Hepatic stellate cell (primary cell): ENCODE results near the gene ADGRV1.
A peak's percentile ranks its signal among the peaks of the same experiment; 100 is the strongest.

Experiments
- DNase-seq: peaks from one replicate; pipeline ENCODE4 v3.0.0; 2011; ENCODE audit warnings: low spot score

Gene ADGRV1

DNA sequence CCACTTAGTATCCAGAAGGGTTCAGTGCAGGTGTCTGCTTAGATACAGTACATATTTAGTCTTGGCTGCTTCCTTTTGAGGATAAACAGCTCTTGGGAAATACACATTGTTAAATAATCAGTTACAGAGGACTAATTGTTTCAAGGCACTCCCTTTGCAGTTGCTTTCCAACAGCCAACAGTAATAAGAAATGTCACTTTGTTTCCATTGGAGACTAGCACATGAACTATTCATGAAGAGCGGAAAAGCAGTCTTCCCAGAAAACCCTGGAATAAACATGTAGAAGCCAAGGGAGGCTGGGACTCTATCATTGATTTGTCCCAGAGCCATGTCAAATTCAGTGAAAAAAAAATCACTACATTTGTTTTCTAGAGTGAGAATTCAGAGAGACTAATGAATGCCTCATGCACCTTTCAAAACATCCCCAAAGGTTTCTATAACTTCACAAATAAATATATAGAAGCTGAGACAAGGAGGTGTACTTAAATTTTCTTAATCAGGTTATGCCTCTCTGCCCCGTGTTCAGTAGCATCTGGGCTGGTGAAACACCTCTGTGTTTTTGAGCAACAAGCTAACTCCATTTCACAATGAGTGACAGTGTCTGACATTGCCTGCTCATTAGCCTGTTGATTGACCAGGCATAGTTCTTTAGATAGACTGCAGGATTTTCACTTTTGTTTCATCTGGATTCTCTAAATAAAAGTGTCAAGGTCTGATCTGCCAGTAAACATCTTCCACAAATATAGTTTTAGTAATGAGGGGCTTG lies 553.1 kb downstream of the ADGRV1 start:
- no peak for DNase-seq

DNA sequence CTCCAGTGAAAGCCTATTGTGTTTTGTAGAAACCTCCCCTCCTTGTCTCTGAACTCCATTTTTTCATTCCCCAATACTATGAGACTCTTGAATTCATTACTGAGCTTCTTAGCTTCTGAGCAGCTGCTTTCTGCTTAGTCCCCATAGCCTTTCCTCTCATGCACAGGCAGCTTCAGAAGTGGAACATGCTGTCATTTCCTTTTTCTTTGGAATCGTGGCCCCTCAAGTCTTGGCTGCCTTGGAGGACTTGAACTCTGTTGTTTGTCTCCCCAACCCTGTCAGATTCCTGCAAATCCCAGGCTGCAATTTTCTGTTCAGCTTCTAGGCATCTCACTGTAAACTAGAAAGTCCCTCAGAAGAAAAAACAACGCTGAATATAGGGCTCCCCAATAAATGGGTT lies 556.1 kb downstream of the ADGRV1 start:
- DNase-seq = no peak

DNA sequence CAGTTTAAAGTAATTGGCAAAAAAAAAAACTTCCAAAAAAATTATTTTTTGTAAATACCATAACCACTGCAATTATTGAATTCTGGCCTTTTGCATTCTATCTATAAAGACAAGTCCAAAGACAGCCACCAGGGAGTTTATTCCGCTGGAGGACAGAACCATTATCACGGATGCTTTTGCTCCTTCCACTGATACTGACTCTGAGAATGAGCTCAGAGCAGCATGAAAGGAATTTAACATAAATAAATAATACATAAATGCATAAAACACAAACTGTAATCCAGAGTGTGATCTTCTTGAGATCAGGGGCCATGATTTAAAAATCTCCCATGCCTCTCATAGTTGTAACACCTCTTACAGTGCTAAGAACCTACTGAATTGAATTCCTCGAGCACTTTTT lies 559.8 kb downstream of the ADGRV1 start:
- DNase-seq = no peak

DNA sequence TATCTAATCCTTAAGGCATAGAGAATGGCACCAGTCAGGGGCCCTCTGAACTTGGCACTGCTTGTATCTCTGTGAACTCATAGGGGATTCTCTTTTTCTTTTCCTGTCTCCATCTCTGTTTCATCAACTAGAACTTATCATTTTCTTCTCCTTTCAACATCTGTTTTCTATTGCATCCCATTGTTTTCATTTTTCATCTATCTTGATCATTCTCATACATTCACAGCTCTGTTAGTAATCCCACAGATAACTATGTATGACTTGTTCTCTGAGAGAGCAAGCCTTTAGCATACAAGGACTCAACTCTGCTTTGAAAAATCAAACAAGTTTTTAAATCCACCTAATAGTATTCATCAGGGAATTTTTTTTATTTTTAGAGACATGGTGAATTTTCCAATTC lies 560.2 kb downstream of the ADGRV1 start:
- no peak for DNase-seq

DNA sequence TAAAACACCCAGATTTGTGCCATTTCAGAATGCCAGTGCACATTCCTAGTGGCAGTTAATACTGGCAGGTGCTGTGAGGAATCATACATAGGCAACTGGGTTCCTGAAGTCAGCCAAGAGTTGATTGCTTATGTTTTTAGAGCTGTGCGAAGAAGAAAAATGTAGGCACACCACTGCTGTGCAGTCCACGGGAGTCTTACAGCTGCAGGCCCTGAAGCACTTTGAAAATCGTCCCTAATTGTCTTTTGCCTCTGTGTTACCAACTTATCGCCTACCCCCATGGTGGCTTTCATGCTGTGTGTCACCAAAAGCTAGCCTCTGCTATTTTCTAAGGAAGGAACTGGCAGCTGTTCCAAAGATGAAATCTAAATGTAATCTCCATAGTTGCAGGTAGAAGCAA lies 560.6 kb downstream of the ADGRV1 start:
- no peak for DNase-seq

DNA sequence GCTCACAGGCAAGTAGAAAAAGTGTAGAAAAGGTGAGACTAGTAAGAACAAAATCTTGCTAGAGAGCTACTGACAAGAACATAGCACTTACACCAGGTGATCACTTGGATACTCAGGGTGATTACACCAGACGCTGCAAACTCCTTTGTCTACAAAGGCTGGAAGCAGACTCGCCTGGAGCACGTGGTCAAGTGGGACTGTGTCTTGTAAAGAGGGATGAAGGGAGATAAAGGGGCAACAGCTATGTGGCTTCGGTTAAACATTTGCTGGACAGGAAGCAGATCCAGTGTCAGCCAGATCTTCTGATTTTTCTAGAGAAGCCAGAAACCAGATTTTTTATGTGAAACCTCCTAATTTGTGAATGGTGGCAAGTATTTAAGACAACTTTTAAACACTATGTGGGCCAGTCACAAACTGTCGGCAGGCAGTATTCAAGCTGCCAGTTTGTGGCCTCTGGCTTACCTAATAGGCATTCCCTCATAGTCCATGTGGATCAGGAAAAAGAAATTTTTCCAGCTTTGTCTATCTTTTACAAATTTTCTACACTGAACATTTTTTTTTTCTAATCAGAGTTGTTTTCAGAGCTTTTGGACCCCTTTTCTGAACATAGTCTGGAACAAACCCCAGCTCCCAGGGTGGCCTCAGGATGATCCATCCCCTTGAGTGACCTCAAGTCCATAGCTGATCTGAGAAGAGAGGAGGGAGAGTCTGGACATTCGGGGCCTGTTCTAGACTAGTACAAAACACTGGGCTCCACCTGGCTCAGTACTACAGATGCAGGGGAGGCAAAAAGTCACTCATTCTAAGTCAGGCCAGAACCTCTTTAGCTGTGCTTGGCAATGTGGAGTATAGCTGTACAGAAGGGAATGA lies 561.6 kb downstream of the ADGRV1 start:
- no peak for DNase-seq

DNA sequence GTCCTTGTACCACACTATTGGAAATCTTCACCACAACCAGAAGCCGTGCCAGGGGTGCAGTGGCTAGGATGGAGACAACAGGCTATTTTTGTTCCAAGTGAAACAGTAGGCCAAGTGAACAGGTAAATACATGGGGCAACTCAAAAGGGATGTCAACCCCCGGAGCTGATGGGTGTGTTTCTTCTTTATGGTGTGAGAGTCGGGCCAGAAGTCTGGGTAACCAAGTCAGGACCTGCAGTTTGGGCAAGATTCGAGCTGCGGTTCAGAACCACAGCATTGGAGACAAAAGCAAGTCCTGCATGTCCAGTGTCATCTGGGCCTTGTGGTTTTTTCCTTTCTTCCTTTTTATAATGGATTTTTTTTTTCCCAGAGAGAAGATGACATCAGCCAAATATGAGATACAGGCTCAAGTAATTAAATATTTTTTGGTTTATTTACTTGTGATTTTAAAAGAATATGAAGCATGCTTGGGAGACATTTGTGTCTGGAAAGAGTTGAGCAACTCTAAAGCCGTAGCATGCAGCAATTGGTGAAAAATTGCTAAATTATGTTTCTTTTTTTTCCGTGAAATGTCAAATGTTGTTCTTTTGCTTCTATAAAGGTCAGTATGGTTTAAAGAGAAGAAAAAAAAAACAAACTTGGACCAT lies 562.9 kb downstream of the ADGRV1 start:
- no peak for DNase-seq

DNA sequence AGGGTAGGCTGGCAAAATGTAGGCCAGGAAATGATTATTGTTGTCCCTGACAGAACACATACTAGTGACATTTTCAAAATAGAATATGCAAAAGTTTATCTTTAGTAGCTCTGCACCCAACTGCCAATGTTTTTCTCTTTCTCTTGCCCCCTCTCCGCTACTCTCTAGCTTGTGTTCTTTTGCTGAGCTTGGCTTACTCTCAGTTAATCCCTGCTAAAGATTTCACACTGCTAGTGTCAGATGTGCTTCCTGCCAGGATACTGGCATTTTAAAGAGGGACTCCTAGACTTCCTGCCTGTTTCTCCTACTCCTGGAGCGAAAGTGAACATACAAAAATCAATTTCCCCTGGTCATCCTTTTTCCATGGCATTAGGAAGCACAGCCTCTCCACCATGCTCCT lies 564.1 kb downstream of the ADGRV1 start:
- no peak for DNase-seq

DNA sequence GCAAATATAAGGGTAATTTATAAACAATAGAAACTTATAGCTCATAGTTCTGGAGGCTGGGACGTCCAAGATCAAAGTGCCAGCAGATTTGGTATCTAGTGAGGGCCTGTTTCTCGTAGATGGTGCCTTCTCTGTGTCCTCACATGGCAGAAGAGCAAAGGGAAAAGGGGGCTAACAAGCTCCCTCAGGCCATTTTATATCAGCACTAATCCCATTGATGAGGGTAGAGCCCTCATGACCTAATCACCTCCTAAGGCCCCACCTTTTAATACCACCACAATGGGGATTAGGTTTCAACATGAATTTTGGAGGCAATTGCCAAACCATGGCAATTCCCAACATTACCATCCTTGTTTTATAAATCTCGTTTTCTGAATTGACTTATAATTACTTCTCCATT lies 564.7 kb downstream of the ADGRV1 start:
- no peak for DNase-seq

DNA sequence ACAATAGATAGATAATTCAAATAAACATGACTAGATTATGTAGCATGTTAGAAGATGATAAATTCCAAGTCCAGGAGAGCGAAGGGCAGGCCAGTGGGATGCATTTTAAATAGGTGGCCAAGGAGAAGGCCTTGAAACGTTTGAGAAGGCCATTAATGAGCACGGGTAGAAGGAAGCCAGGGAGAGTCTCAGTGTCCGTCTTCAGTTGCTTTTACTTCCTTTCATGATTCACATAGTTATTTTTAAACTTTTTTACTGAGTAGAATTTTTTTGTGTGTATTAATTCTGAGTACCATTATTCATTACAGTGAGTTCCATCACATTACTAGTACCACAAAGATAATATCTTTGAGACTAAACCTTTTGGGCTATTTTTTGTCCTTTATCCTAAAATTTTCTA lies 565.3 kb downstream of the ADGRV1 start:
- no peak for DNase-seq

DNA sequence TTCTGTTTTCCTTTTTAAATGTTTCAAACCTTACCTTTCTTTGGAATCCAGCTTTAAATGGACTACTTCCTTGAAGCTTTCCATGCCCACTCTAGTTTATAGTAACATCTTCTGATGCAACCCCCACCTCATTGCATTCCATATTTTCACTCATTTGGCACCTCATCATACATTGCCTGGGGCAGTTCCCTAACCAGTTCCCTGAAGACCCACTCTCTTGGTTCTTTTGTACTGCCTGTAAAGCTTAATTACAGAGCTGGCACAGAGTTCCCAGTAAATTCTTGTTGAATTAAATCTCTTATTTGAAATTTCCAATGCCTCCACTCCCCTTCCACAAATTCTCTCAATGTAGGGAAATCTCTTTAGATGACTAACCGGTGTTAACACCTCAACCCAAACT lies 567.3 kb downstream of the ADGRV1 start:
- no peak for DNase-seq

DNA sequence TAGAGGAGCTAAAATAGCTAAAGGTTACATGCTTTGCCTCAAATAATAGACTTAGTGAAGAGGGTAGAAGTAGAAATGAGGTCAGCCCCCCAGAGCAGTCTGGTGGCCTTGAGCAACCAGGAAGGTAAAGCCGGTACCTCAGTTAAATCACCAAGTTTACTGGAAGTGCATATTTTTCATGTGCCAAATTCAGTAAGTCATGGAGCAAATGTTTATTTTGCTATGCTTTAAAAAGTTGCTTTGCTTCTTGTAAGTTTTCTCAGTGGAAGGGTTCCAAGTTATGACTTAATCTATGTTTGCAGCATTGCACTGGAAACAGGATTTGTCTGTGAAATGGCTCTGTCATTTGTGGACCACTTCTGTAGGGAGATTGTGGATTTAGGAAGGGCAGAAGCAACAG lies 567.9 kb downstream of the ADGRV1 start:
- DNase-seq = peak; percentile 35

DNA sequence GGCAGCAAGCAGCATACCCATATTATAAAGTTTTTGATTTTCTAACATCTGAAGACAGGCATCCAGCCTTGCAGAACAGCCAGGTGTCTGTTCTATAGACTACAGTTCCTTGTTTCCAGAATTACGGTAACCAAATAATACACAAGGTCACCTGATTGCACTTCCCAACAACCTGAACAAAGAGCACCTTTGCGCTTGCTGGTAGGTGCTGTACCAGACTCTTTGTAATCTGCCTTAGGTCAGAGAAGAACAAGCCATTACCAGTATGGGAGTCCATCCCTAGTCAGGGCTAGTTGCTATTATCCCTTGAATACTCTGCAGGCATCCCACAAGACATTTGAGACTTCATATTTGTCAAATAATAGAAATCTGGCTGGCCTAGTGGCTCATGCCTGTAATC lies 568.3 kb downstream of the ADGRV1 start:
- no peak for DNase-seq

DNA sequence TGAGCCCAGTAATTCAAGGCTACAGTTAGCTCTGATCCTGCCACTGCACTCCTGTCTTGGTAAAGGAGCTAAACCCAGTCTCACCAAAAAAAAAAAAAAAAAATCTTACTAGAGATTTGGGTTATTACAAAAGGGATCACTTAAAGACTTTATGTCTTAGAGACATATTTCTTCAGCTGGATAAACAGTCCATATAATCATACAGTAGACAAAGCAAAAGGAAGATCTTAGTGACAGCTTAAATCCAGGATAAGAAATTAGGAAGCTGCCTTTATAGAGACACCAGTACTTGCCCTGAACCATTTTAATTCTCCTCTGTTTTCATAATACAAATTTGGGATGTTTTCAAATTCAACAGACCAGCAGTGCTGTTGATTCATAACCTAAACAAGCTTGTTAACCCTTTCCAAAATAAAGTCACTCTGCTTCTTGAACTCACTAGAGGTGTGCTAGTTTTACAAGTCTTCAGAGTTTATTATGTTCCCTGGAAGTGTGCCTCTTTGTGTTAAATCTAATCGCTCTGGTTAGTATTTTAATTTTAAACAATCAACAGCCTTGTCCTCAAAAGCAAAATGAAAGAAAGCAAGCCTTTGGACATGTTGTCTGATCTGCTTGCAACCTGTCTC lies 569.0 kb downstream of the ADGRV1 start:
- no peak for DNase-seq

DNA sequence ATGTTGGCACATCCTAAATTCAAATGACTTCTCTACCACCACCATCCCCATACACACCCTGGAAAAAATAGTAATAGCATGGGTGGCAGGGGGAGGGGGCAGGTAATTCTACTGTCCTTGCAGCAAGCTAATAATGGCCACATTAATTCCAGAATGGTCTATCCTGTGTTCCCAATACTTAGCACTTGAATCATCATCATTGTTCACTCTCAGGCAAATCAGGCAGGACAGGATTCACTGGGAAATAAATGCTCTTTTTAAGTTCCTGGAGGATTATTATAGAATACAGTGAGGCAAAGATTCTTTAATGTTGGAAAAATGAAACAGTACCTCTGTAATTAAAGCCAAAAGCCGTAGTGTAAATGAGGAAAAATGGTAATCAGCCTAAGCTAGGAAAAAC lies 570.0 kb downstream of the ADGRV1 start:
- no peak for DNase-seq

DNA sequence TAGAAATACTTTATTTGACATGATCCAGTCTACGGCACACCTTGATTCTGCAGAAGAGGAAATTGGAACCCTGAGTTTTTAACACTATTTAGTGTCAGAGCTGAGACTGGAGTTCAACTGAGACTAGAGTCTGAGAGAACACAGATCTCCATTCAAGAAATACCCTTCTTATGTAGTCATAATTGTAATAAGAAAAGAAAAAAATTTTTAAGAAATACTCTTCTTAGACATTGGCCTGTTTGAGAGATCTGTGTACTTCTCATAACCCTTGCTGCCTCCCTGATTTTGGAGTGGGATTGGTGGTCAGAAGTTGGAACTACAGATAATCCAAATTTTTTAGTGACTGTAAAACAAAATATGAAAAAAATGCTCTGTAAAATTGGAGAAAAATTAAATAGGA lies 571.2 kb downstream of the ADGRV1 start:
- DNase-seq = peak; percentile 25

DNA sequence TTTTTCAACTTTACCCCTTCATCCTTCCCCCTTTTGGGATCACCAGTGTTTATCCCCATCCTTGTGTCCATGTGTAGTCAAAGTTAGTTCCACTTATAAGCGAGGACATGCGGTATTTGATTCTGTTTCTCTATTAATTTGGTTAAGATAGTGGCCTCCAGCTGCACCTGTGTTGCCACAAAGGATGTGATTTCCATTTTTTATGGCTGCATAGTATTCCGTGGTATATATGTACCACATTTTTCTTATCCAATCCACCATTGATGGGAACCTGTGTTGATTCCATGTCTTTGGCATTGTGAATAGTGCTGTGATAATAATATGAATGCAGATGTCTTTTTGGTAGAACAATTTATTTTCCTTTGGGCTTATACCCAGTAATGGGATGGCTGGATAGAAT lies 572.2 kb downstream of the ADGRV1 start:
- DNase-seq = no peak

DNA sequence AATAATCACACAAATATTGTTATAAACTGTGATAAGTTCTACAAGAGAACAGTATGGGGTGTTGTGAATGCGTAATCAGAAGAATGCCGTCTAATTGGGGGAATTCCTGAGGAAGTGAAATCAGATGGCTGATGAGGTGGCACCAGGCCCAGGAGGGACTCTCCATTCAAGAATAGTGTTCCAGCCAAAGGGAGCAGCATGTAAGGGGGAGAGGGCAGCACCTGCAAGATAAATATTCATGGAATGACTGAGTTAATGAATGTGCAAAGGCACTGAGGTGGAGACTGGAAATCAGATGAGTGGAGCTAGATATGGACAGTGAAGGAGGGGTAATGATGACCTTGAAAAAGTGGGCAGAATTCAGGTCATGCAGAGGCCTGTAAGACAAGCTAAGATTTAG lies 574.0 kb downstream of the ADGRV1 start:
- DNase-seq = no peak

DNA sequence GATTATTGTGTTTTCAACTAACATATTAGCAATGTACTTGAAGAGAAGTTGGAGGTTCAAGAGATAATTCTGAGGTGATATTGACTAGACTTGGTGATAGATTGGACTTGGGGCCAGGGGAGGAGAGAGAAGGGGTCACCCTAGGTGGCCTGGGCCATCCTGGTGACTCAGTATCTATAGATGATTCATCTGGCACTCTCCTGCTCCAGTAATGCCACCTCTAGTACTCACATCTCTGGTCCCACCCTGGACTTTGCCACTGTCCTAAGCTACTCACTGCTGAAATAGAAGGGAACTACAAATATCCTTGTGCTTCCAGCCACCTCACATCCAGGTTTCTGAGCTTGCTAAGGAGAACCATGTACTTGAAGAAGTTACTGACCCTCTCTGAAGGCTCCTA lies 574.6 kb downstream of the ADGRV1 start:
- no peak for DNase-seq

DNA sequence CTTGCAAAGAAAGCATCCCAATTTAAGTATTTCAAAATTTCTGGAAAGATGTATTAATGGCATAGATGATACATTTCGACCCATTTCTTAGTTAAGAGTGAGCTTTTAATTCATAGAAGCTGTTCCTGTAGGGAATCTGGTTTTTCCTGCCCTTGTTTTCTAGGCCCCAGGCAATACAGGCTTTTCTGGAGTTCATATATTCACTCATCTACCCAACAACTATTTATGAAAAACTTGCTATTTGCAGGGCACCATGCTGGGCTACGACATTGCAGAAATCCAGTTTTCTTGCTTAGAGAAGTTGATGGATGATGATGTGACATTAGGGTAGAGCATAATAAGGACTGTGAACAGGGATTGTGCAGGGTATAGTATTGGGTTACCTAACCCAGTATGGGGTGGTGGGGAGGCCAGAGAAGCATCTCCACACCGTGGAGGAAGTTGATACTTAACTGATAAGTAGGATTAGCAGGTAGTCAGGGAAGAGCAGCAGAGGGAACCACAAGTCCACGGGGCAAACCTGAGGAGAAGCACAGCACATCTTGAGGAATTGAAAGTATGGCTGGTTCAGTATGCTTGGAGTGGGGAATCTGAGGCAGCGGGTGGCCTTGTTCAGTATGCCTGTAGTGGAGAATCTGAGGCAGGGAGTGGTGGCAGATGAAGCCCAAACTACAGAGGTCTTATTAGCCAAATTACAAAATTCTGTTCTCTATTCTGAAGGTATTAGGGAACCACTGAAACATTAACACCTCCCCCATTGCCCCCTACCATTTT lies 577.1 kb downstream of the ADGRV1 start:
- no peak for DNase-seq

DNA sequence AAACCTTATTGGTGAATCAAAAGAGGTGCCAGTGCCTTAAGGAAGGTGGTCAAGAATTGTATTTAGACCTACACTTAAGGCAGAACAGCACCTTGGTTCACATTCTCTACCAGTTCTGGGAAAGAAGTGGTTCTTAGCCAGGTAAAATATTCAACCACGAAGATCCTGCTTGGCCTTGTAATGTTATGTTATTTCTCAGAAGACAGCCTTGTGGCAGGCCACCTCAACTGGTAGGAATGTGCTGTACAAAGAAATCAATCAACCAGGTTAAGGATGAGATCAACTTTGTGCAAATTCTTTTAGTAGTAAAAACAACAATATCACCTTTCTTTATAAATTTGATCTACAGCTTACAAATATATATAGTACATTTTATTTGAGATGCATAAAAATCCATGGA lies 577.7 kb downstream of the ADGRV1 start:
- no peak for DNase-seq

DNA sequence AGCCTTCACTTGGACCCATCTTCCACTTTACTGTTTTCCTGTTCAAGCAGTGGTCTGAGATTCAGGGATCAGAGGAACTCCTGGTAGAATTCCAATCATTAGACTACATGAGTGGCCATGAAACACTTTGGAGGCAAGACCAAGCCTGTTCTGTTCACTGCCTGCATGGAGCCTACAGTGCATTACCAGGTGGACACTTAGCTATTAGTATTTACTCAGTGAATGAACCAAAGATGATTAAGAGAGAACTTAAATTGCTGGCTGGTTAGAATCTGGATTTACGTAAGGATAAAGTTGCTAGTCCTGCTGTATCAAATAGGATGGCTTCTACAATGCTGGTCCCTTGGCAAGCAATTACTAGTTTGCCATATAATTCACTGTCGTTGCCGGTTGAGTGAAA lies 579.0 kb downstream of the ADGRV1 start:
- no peak for DNase-seq
